Hypothalamus (tissue), 51 donors: Measurements from ENCODE around the gene CACNA1H.

Experiments used
- DNase-seq, 51 donors: peaks; one replicate each; lab custom pipeline; 2025; lab: John Stamatoyannopoulos, UW

Gene CACNA1H

DNA sequence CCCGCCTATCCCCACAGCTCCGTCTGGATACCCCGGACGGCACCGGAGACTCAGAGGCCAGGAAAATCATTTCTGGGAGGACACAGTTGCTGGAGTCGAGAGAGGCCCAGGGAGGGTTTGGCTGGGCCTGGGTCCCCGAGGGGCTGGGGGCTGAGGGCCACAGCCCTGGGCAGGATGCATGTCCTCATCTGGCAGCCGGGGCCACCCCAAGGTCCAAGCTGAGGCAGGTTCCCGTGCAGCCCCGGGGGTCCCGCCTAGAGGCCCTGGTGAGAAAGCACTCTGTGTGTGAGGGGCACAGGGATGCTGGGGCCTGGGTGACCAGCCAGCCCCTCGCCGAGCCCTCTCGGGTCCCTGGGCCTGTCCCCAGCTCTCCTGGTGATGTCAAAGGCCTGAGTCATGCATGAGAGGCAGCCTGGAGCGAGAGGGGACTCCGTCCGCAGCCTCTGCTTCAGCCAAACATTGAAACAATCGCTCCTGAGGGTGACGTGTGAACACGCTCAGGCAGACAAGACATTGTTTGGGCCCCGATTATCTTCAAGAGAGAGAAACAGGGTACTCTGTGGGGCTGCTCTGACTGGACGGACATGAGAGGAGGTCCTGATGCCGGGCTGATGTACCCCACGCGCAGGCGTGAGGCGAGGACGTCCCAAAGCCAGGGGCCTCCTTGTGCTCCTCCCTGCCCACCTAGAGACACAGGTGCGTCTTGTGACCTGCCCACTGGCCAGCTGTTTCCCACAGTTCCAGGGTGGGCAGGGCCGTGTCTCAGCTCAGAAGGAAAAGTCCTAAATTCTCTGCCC, 31.1 kb upstream of the CACNA1H start:
- no peak for DNase-seq

DNA sequence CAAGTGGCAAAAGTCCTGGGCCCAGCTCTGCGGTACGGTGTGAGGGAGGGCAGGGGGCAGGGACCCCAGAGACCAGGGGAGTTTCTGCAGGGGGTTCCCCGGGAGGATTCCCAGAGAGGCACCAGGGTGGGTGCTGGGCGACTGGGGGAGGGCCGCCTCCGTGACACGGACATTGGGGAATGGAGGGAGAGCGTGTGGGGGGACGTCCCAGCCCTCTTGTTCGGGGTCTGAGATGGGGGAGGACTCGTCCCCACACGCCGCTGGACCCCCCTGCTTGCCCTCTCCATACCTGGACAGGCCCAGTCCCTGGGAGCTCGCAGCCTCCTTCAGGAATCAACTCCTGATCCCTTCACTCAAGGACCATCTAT, 30.5 kb upstream of the CACNA1H start:
- DNase-seq: no peak

DNA sequence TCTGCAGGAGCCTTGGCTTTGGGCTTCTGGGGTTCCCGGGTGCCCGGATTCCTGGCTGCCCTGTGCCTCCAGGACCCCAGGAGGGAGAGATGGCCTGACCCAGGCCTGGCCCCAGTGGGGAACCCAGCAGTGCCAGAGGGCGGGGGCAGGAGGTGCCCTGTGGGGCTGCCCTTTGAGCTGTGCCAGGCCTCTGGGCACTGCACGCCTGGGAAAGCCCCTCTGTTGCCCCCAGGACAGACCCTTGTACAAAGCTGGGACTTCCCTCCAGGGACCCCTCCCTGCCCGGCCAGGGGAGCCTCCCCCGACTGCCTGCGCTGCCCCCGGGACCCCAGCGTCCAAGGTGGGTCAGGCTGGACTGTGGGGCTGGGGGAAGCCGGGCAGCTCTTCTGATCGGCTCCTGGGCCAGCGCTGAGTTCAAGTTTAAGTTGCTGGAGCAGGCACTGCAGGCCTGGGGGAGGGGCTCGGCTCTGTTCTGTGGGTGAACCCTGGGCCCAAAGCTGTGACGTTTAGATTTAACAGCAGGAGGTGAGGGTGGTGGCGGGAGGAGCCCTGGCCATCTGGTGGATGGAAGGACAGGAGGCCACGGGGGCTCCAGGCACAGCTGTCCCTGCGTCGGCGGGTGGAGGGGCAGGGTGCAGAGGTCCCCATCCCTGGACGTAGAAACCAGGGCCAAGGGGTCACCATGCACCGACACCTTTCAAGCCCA, 29.2 kb upstream of the CACNA1H start:
- no peak for DNase-seq

DNA sequence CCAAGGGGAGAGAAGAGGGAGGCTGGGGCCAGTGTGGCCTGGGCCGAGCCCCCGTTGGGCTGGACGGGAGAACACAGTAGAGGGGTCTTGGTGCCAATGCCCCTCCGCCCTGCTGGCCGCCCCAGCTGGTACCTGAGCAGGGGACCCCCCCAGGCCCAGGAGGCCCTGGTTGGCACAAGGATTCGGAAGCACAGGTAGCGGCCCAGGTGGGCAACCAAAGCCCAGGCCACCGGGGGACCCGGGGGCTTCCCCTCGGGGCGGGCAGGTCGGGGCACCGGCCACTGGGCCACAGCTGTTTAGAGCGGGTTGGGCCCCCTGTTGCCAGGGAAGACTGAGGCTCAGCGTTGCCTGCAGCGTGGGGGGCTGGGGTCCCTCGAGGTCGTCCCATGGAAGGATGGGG, 28.6 kb upstream of the CACNA1H start:
- no peak for DNase-seq

DNA sequence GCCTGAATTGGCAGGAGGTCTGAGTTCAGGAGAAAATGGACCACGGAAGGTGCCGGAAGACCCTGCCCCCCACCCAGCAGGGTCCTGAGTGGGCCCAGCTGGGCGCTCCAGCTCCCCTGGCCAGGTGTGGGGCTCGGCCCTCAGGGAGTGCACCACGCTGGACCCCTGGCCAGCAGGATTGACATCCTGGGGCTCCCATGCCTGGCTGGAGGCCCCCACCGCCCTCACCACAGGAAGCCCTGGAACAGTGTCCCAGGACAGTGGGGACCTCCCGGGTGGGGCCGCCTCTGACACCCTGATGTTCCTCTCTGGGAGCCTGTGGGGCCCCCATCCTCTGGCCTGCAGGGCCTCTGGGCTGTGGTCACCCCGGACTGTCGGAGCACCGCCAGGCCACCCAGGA, 28.1 kb upstream of the CACNA1H start:
- no peak for DNase-seq

DNA sequence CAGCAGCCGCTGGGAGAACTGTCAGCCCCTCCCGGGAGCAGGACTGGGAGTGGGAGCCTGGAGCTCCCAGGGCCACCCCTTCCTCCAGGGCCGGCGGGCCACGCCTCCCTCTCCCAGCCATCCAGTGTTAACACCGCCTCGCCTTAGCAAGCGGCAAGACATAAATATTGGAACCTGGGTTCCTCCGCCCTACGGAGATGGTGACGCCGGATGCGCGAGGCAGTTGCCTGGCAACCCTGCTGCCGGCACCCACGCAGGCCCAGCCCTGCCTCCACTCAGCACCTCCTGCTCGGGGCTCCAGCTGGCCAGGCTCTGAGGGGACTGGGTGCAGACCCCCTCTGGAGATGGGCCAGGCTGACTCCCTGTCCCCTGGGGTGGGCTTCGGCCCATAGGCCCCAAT, 27.4 kb upstream of the CACNA1H start:
- DNase-seq: peak in 30 of 51 donors; percentile 14 to 75 (median 49)

DNA sequence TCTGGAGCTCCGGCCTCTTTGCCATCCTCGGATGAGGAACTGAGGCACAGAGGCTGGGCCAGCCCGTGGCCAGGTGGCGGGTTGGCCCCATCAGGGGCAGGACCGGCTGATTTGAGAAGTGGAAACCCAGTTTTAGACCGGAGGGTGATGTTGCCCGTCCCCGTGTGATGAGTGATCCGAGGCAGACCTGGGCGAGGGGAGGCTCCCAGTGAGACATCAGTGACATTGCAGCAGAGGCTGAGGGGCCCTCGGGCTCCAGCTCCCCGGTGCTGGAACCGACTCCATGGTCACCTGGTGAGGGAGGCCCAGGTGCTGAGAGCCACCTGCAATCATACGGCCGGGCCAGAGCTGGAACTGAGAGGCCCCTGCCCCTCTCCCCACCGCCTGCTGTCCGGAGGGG, 26.9 kb upstream of the CACNA1H start:
- no peak for DNase-seq

DNA sequence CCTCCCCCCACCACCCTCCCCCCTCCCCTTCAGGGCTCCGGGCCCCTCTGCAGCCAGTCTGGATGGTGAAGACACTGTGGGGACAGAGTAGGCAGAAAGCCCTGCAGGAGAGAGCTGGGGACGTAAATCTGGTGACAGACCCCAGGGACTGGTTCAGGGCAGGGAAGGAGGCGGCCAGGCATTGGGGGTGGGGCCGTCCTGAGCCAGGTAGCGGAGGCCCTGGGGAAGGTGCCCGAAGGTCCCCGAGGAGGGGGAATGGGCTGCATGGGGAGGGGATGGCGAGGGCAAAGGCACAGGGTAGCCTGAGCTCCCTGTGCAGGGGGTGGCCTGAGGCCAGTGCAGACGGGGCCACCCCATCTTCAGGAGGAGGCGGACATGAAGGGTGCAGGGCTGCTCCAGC, 26.3 kb upstream of the CACNA1H start:
- DNase-seq: no peak

DNA sequence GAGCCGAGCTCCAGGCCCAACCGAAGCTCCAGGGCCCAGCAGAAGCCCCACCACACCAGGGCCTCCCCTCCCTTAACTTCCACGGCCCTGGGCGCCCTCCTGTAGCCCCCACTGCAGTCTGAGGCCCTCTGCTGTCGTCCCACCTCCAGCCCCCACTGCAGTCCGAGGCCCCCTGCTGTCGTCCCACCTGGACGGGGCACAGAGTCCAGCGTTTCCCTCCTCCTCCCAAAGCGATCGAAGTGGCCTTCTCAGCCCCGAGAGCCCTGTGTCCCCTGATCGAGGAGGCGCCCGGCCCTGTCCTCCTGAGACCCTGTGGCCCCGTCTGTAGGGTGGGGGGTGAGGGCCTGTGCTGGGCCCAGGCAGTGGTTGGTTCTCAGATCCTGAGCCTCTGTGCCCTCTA, 25.8 kb upstream of the CACNA1H start:
- no peak for DNase-seq

DNA sequence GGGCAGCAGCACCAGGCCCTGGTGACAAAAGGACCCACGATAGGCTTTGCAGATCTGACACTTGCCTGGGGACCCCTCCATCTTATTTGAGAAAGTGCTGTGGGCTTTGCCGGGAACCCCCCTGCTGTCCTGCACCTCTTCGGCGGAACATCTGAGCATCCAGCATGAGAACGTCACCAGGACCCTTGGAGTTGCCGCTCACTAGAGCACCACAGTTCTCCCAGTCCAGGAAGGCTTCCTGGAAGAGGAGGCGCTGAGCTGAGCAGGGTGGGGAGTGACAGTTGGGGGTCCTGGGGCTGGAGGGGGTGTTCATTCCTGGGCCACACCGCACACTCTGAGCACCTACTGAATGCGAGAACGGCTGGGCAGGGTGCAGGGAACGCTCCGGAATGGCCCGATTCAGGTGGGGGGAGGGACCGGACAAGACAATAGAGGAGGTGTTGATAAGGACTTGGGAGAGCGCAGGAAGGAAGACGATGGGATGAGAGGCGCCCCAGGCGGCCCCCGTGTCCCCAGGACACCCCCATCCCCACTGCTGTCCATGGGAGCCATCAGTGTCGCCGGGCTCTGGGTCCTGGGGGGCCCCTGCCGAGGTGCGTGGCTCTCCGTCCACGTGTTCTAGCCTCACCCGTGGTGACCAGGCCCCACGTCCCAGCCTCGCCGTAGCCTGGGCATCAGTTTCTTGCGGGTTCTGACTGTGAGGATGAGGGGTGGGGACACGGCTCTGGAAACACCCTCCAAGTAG, 24.8 kb upstream of the CACNA1H start:
- DNase-seq: no peak

DNA sequence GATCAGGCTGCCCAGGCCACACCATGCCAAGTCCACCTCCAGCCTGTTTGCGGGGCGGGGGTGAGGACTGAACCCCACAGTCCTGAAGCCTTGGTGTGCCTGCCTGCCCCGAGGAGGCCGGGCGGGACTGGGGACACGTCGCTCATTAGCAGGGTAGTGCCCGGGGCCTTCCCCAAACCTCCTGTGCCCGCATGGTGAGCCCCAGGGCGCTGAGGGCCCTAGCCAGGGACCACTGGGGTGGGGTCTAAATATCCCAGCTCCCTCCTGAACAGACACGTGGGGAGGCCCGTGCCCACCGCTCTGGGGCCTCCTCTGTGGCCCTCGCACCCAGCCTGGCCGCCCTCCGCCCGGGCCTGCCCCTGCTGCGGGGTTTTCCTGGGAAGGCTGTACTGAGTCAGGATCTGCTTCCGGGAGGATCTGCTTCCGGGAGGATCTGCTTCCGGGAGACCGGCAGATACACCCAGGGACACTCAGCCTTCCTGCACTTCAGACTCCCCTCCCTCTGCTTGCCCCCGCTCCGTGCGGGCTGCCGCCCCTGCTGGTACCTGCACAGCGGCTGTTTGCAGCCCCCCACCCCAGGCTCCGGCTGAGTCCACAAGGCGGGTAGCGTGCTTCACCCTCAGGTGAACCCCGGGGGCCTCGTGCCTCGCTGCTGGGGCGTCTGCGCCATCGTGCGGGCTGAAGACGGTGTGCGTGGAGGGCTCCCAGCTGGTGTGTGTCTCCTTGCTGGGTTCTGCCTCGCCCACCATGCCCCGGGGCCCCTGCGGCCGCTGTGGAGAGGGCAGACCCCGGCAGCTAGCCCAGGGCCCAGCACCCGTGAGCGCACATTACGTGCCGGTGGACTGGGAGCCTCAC, 23.6 kb upstream of the CACNA1H start:
- DNase-seq: no peak

DNA sequence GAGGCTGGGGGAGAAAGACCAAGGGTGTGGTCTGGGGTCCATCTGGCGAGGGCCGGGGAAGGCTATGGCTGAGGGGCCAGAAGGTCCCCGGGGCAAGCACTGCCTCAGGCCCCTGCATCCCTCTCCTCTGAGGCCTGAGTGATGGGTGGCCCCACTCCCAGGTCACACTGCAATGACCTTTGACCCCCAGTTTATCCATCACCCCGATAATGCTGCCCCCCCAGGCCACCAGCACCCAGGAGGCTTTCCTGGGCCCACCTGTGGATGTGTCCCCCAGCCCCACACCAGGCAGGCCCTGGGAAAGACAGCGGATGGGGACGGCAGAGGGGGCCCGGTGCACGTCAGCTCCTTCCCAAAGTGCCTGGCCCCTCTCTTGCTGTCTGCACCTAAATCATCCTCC, 22.5 kb upstream of the CACNA1H start:
- no peak for DNase-seq

DNA sequence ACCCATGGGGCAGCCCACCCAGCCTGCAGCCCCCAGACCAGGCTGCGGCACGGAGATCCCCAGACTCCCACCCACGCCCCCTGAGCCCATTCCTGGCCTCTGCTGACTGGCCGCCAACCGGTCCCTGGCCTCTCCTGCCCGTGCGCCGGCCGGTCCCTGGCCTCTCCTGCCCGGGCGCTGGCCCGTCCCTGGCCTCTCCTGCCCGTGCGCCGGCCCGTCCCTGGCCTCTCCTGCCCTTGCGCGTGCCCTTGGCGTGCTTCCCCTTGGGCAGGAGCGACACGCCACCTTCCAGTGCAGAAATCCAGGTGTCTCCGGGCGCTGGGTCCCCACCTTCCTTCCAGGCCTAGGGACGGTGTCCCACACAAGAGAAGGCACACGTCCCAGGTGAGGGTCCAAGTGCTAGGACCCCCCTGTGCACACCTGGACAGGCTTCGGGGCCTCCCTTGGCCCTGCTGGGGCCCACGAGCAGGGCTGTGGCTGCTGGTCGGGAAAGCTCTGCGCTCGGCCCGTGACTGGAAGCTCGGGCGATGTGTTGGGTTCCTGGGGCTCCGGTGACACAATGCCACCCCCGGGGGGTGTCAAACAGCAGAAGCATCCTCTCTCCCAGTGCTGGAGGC, 21.4 kb upstream of the CACNA1H start:
- no peak for DNase-seq

DNA sequence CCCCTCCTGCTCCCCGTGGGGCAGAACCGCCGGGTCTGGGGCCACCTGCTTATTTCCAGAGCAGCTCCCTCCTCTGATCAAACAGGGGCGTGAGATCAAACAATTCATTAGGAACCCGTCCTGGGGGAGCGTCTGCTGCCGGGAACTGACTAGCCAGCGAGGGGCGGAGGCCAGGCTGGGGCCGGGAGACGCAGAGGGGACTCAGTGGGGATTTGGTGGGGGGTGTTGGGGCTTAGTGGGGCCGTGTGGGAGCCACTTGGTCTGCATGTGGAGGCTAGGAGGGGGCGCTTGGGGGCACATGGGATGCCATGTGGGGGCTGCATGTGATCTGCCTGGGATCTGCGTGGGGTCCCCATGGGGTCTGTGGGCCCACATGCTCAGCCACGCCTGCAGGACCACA, 20.5 kb upstream of the CACNA1H start:
- no peak for DNase-seq

DNA sequence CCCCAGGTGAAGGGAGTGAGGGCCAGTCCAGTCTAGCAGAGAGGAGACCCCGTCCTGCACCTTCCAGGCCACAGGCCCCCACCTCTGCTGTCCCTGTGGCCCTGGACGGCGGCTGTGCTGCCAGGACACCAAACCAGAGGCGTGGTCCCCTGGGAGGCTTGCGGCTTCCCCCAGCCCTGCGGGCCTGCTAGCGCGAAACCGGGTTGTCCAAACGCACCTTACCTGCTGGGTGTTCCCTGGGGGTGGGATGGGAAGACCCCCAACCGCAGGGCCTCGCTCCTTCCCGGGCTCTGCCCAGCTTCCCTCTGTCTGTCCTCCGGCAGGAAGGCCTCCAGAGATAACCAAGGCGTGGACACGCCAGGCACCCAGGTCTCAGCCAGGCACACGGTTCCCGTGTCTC, 19.6 kb upstream of the CACNA1H start:
- DNase-seq: no peak

DNA sequence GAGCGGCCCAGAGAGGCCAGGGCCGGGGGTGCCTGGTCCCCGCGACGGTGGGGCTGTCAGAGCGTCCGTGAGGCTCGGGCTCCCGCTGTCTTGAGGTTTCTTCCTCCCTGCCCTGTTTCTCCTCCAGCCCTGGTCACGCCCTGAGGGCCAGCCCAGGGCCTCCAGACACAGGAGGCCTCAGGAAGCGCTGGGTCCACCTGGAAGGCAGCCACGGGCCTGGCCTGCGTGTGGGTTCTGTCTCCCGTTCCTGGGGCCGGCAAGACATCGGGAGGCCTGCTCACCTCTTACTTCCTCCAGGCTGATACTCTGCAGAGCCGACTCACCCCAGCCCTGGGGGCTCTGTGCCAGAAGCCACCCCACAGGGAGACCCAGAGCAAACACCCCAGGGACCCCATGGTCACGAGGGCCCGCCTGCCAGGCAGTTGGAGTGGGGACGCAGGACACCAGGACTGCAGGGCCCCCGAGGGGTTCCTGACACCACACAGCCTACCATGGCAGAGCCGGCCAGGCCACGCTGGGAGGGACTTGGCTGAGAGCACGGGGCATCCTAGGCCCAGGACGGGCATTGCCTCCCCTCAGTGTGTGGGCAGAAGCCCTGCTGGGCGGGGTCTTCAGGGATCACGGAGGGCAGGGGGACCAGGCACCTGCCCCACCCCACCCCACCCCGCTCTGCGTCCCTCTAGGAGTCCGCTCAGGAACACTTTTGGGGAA, 18.9 kb upstream of the CACNA1H start:
- no peak for DNase-seq

DNA sequence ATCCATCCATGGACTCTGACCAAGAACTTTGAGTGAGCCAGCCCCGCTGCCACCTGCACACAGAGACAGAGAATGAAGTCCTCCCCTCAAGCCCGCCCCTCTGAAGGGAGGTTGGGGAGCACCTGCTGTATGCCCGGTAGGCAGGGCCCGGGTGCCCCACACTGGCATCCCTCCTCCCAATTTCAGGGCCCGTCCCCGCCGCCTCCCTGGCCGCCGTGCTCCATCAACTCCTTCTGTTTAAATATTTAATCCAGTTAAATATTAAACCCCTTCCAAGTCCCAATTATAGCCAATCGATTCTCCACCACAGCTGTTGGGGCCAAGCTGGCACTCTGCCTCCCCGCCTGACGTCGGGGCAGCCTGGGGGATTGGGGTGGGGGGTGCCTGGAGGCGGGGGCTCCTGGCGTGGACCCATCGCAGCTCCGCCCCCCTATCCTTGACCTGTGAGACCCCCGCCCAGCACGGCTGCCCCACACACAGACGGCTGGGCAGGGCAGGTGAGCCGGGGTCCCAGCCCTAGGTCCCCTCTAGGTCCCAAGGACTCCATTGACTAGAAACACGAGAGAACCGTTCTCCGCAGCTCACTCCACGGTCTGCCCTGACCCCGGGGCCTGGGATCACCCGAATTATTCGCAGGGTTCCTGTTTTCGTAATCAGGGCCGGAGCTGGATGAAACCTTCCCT, 18.0 kb upstream of the CACNA1H start:
- DNase-seq: no peak

DNA sequence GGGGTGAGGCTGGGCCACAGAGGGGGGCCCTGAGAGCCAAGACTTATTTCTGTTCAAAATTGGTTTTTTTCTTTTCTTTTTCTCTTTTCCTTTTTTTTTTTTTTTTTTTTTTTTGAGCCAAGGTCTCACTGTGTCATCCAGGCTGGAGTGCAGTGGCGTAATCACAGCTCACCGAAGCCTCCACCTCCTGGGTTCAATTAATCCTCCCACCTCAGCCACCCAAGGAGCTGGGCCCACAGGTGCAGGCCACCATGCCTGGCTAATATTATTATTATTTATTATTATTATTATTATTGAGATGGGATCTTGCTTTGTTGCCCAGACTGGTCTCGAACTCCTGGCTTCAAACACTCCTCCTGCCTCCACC, 17.5 kb upstream of the CACNA1H start:
- DNase-seq: no peak

DNA sequence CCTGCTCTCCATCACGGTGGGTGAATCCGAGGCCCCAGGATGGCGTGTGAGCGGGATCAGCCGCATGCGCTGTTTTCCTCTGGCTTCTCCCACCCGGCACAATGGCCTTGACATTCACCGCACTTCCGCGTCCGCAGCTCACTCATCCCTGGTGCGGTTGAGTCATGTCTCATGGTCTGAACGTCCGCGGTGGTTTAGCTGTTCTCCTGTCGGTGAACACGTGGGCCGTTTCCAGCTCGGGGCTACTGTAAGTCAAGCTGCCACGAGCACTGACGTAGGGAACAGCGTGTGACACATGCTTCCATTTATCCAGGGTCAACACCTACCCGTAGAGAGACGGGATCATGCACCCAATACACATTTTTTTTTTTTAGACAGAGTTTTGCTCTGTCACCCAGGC, 15.3 kb upstream of the CACNA1H start:
- no peak for DNase-seq
